ENCODE measurements around the gene CEP70.
A peak's percentile ranks its signal among the peaks of the same experiment; 100 is the strongest.
"Not testable (repeated sequence)": the region's sequence is repeated elsewhere in the genome, so short reads cannot be mapped to it uniquely, and the experiment has no call there.

The CEP70 gene

GRCh38 chr3:138569090-138569489, 25.0 kb downstream of the CEP70 start:
- TF ChIP-seq Cebpa-rat (IDR thresholded peaks at IDR 0.05), result no peak
- peaks cover 12 to 24% (median 17%) of the 10 kb centered on the region in 11 experiments for H3K9me3 ChIP-seq (replicated peaks in 1 of 11)
- no peak overlapping the region for H3K4me3 ChIP-seq
- H3K9ac ChIP-seq, result no peak overlapping the region
- peaks cover 5 to 40% (median 22%) of the 10 kb centered on the region in 11 experiments; a peak in 19 of 22 replicates for H3K36me3 ChIP-seq
- no peaks in the 10 kb centered on the region for H3K4me1 ChIP-seq
- no peaks in the 10 kb centered on the region for H3K27me3 ChIP-seq
- no peak overlapping the region for H3K4me2 ChIP-seq
- no peak overlapping the region for H3K27ac ChIP-seq
- H4K20me1 ChIP-seq, result no peaks in the 10 kb centered on the region

- H3K27me3 ChIP-seq, result no peaks in the 10 kb centered on the region
- H3K36me3 ChIP-seq, result peaks cover 0 to 24% (median 13%) of the 10 kb centered on the region in 11 experiments; a peak in 8 of 22 replicates
- no peak overlapping the region for H3K27ac ChIP-seq
- no peaks in the 10 kb centered on the region for H3K4me1 ChIP-seq
- peaks cover 0 to 16% (median 5%) of the 10 kb centered on the region in 11 experiments; a peak in 7 of 22 replicates for H3K9me3 ChIP-seq (replicated peaks in 1 of 11)
- no peak overlapping the region for H3K9ac ChIP-seq
- no peak overlapping the region for H3K4me3 ChIP-seq
- no peak for TF ChIP-seq Cebpa-rat (IDR thresholded peaks at IDR 0.05)
- no peak overlapping the region for H3K4me2 ChIP-seq
- no peaks in the 10 kb centered on the region for H4K20me1 ChIP-seq
Observed at GRCh38 chr3:138567403-138567802, 26.7 kb downstream of the CEP70 start.

GRCh38 chr3:138566293-138566692, 27.8 kb downstream of the CEP70 start:
- H3K36me3 ChIP-seq, result peaks cover 0 to 24% (median 13%) of the 10 kb centered on the region in 11 experiments; a peak in 10 of 22 replicates
- H3K27ac ChIP-seq, H4K20me1 ChIP-seq, H3K27me3 ChIP-seq, H3K4me2 ChIP-seq, H3K9ac ChIP-seq, H3K4me3 ChIP-seq, H3K4me1 ChIP-seq: not testable (repeated sequence)
- peaks cover 0 to 25% (median 5%) of the 10 kb centered on the region in 11 experiments; a peak in 9 of 22 replicates for H3K9me3 ChIP-seq (replicated peaks in 1 of 11)

DNA sequence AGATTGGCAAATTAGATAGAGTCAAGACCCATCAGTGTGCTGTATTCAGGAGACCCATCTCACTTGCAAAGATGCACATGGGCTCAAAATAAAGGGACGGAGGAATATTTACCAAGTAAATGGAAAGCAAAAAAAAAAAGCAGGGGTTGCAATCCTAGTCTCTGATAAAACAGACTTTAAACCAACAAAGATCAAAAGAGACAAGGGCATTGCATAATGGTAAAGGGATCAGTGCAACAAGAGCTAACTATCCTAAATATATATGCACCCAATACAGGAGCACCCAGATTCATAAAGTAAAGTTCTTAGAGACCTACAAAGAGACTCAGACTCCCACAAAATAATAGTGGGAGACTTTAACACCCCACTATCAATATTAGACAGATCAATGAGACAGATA, 31.2 kb downstream of the CEP70 start:
- not testable (repeated sequence) for H3K4me1 ChIP-seq, H3K4me3 ChIP-seq, H3K27ac ChIP-seq, H3K4me2 ChIP-seq, H4K20me1 ChIP-seq, H3K9ac ChIP-seq, H3K27me3 ChIP-seq
- Histone ChIP-seq H3K36me3 (peaks cover 4 to 30% (median 22%) of the 10 kb centered on the region in 11 experiments; a peak in 20 of 22 replicates), H3K9me3 (replicated peaks in 1 of 11) (peaks cover 21 to 59% (median 37%) of the 10 kb centered on the region in 11 experiments)

DNA sequence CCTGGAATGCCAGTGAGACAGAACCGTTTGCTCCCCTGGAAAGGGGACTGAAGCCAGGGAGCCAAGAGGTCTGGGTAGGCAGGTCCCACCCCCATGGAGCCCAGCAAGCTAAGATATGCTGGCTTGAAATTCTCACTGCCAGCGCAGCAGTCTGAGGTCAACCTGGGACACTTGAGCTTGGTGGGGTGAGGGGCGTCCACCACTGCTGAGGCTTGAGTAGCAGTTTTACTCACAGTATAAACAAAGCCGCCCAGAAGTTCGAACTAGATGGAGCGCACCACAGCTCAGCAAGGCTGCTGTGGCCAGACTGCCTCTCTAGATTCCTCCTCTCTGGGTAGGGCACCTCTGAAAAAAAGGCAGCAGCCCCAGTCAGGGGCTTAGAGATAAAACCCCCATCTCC, 33.6 kb downstream of the CEP70 start:
- Histone ChIP-seq H3K9ac (no peak overlapping the region), H4K20me1 (no peaks in the 10 kb centered on the region), H3K4me1 (no peaks in the 10 kb centered on the region), H3K9me3 (replicated peaks in 1 of 11) (peaks cover 35 to 76% (median 54%) of the 10 kb centered on the region in 11 experiments), H3K27me3 (no peaks in the 10 kb centered on the region), H3K27ac (no peak overlapping the region), H3K36me3 (peaks cover 4 to 37% (median 29%) of the 10 kb centered on the region in 11 experiments; a peak in 21 of 22 replicates), H3K4me2 (no peak overlapping the region), H3K4me3 (no peak overlapping the region)
- TF ChIP-seq Cebpa-rat (IDR thresholded peaks at IDR 0.05), result no peak

GRCh38 chr3:138559134-138559533, 34.9 kb downstream of the CEP70 start:
- no peak overlapping the region for H3K27ac ChIP-seq
- H3K4me1 ChIP-seq, result no peaks in the 10 kb centered on the region
- TF ChIP-seq Cebpa-rat (IDR thresholded peaks at IDR 0.05), result no peak
- no peaks in the 10 kb centered on the region for H4K20me1 ChIP-seq
- H3K9ac ChIP-seq, result no peak overlapping the region
- H3K4me2 ChIP-seq, result no peak overlapping the region
- H3K9me3 ChIP-seq (replicated peaks in 1 of 11), result peaks cover 45 to 87% (median 65%) of the 10 kb centered on the region in 11 experiments
- H3K27me3 ChIP-seq, result no peaks in the 10 kb centered on the region
- no peak overlapping the region for H3K4me3 ChIP-seq
- peaks cover 8 to 48% (median 35%) of the 10 kb centered on the region in 11 experiments; a peak in 21 of 22 replicates for H3K36me3 ChIP-seq

GRCh38 chr3:138554775-138555174, 39.3 kb downstream of the CEP70 start:
- not testable (repeated sequence) for H3K9ac ChIP-seq, H3K4me3 ChIP-seq, H3K27me3 ChIP-seq, H3K27ac ChIP-seq, H3K4me2 ChIP-seq, H4K20me1 ChIP-seq, H3K4me1 ChIP-seq
- H3K9me3 ChIP-seq (replicated peaks in 1 of 11), result peaks cover 62 to 92% (median 84%) of the 10 kb centered on the region in 11 experiments
- peaks cover 5 to 52% (median 42%) of the 10 kb centered on the region in 11 experiments; a peak in 21 of 22 replicates for H3K36me3 ChIP-seq

- H3K27me3 ChIP-seq, H3K9ac ChIP-seq, H4K20me1 ChIP-seq, H3K4me2 ChIP-seq, H3K4me3 ChIP-seq, H3K27ac ChIP-seq: not testable (repeated sequence)
- peaks cover 25 to 79% (median 68%) of the 10 kb centered on the region in 11 experiments for H3K36me3 ChIP-seq
- peaks cover 71 to 100% (median 95%) of the 10 kb centered on the region in 11 experiments for H3K9me3 ChIP-seq (replicated peaks in 1 of 11)
- H3K4me1 ChIP-seq, result peaks cover 12 to 16% (median 14%) of the 10 kb centered on the region in 10 experiments
Observed at GRCh38 chr3:138550958-138551357, 43.1 kb downstream of the CEP70 start.

- Histone ChIP-seq H3K4me2 (peak overlapping the region; percentile 51 to 77 (median 66)), H3K36me3 (peaks cover 27 to 78% (median 72%) of the 10 kb centered on the region in 11 experiments), H3K4me3 (peak overlapping the region in 8 of 10 experiments; percentile 1 to 41 (median 24); a peak in 7 of 20 replicates), H3K9ac (peak overlapping the region in 4 of 11 experiments; percentile 13 to 39 (median 30); a peak in 3 of 22 replicates), H3K27ac (peak overlapping the region in 9 of 11 experiments; percentile 43 to 71 (median 56); a peak in 17 of 22 replicates), H3K27me3 (no peaks in the 10 kb centered on the region), H3K4me1 (peaks cover 12 to 16% (median 14%) of the 10 kb centered on the region in 10 experiments), H4K20me1 (no peaks in the 10 kb centered on the region), H3K9me3 (replicated peaks in 1 of 11) (peaks cover 74 to 100% (median 96%) of the 10 kb centered on the region in 11 experiments)
- TF ChIP-seq Cebpa-rat (IDR thresholded peaks at IDR 0.05), result no peak
Observed at GRCh38 chr3:138549179-138549977, 44.7 kb downstream of the CEP70 start.
